Brain microvascular endothelial cell (primary cell): ENCODE results near the gene FAM171A1.

ENCODE experiments used
- DNase-seq: peaks from one replicate; pipeline ENCODE4 v3.0.0-alpha.2; 2020
- H3K27ac ChIP-seq: fragments of 250-450 bp; sonication (Bioruptor Pico); 2 replicates; pipeline ENCODE4 v1.5.1; 2020; ENCODE audit warnings: mild to moderate bottlenecking, moderate library complexity
- H3K27me3 ChIP-seq: fragments of 250-450 bp; sonication (Bioruptor Pico); replicated peaks from 2 replicates; pipeline ENCODE4 v1.5.1; 2020; ENCODE audit warnings: mild to moderate bottlenecking
- H3K36me3 ChIP-seq: fragments of 250-450 bp; sonication (Bioruptor Pico); replicated peaks from 2 replicates; pipeline ENCODE4 v1.5.1; 2020; ENCODE audit warnings: mild to moderate bottlenecking
- H3K4me3 ChIP-seq: 2 replicates; pipeline ENCODE4 v1.5.1; 2011; ENCODE audit warnings: low read depth, mild to moderate bottlenecking, control low read depth, low read length, moderate library complexity
- CTCF ChIP-seq: IDR thresholded peaks from 2 replicates; pipeline ENCODE4 v1.5.1; 2011; ENCODE audit warnings: low read depth, mild to moderate bottlenecking, moderate library complexity, low read length, control low read depth, inconsistent platforms; ENCODE audit errors: missing control alignments
- in situ Hi-C: cut with HindIII; loops from 2 replicates; pipeline ENCODE4 v1.10.0; 2017; ENCODE audit warnings: low sequenced_read_pairs, low pct_ligation_motif_present

The FAM171A1 gene

GRCh38 chr10:15168786-15169554 lies 202.1 kb downstream of the FAM171A1 start:
- H3K4me3 ChIP-seq = peak overlapping the region; percentile 5
- H3K36me3 ChIP-seq = no peaks in the 10 kb centered on the region
- in situ Hi-C loops = no loop called here
- H3K27me3 ChIP-seq = no peaks in the 10 kb centered on the region
- no peak overlapping the region for H3K27ac ChIP-seq
- TF ChIP-seq CTCF = no peak
- DNase-seq = peak; percentile 93

GRCh38 chr10:15168291-15168785 lies 202.8 kb downstream of the FAM171A1 start, which contains the start of gene NMT2:
NMT2 (minus strand) TSS chr10:15168693; CDS start chr10:15168612, 81 bp downstream.
- Histone ChIP-seq H3K4me3 (peak within 1 kb of the TSS; percentile 78), H3K27ac (peak within 1 kb of the TSS; percentile 47), H3K36me3 (no peaks in the 10 kb centered on the region), H3K27me3 (no peaks in the 10 kb centered on the region)
- peak; percentile 47 for TF ChIP-seq CTCF
- no peak for DNase-seq
- in situ Hi-C loops = no loop called here

DNA sequence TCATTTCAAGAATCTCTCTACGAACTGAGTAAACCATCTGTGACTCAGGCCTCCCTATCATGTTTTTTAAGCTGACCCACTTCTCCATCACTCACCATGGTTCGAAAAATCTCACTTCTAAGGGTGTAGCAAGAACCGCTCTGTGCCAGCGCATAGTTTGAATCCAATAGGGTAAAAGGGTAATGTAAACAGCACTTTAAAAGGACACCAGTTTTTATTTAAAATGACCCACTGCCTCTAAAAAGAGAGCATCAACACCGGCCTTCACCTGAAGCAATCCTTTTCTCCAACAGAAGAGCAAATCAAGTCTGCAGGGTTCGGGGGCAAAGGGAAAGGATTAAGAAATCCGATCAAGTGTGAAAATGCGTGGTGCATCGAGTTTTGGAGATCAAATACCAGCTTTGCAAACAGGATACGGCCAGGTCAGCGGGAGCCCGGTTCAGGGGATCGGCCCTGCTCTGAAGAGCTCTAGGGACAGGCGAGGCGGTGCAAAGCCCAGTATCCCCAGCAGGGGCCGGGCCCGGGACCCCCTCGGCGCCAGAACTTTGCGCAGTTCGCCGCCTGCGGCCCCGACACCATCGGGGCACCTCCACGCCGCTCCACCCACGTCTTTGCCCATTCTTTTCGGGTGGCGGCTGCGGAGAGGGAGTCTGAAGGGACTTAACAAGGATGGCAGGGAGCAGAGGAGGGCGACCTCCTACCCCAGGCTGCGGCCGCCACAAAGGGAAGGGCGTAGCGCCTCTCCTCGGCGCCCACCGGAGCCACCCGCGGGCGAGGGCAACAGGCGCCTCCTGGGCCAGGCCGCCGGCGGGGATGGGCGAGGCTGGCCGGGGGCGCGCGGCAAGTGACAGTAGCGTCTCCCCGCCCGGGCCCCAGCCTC lies 203.4 kb downstream of the FAM171A1 start:
- DNase-seq = peak; percentile 25
- Histone ChIP-seq H3K36me3 (no peaks in the 10 kb centered on the region), H3K4me3 (peak overlapping the region; percentile 78), H3K27me3 (no peaks in the 10 kb centered on the region), H3K27ac (peak overlapping the region; percentile 47)
- peak; percentile 77 for TF ChIP-seq CTCF
- in situ Hi-C loops = no loop called here

GRCh38 chr10:15166325-15166724 lies 204.8 kb downstream of the FAM171A1 start:
- H3K4me3 ChIP-seq = no peak overlapping the region
- H3K27ac ChIP-seq = no peak overlapping the region
- DNase-seq = no peak
- no peak for TF ChIP-seq CTCF
- H3K36me3 ChIP-seq = no peaks in the 10 kb centered on the region
- in situ Hi-C loops = no loop called here
- no peaks in the 10 kb centered on the region for H3K27me3 ChIP-seq

GRCh38 chr10:15163253-15163828 lies 207.7 kb downstream of the FAM171A1 start:
- no peak for TF ChIP-seq CTCF
- in situ Hi-C loops = no loop called here
- no peak overlapping the region for H3K27ac ChIP-seq
- DNase-seq = peak; percentile 18
- no peaks in the 10 kb centered on the region for H3K27me3 ChIP-seq
- no peak overlapping the region for H3K4me3 ChIP-seq
- peaks cover 3% of the 10 kb centered on the region for H3K36me3 ChIP-seq
